GM19193 (cell line): ENCODE data around the gene C1orf216.

Experiments
- POLR2A ChIP-seq: IDR thresholded peaks from 4 replicates; pipeline ENCODE4 v1.6.1; 2011; ENCODE audit not compliant: insufficient read depth, insufficient read length; ENCODE audit errors: extremely low read depth

Gene C1orf216

DNA sequence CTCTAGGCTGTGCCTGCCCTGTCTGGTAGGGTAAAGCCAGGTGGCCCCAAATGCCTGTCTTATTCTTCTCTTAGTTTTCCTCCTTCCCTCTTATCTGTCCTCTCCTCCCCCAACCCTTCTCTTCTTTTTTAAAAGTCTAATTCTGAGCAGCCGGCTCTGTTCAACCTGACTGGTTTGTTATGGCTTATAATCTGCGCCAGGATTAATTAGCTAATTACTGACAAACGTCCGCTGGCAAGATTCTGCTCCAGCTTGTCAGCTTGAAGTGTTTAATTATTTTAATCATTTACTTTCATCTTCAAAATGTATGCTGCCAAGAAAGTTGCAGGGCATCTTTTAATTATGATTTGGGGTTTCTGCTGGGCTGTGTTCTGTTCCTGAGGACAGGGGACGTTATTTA lies 50.2 kb downstream of the C1orf216 start:
- no peak for TF ChIP-seq POLR2A

DNA sequence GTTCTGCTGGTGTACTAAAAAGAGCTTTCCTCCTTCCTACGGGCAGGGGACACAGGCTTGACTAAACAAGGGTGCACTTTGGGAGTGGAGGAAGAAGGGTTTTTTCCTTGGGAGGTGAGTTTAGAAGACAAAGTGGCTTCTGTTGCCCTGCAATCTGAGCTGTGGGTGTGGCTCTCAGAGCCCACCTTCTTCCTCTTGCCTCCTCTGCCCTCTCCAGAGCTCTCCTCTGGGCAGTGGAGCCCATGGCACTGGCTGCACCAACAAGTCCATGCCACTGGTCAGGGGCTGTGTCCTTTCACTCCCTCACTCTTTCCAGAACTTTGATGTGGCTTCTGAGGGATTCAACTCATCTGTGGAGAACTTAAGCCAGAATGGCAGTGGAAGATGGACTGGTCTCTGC lies 51.8 kb downstream of the C1orf216 start:
- TF ChIP-seq POLR2A: no peak

DNA sequence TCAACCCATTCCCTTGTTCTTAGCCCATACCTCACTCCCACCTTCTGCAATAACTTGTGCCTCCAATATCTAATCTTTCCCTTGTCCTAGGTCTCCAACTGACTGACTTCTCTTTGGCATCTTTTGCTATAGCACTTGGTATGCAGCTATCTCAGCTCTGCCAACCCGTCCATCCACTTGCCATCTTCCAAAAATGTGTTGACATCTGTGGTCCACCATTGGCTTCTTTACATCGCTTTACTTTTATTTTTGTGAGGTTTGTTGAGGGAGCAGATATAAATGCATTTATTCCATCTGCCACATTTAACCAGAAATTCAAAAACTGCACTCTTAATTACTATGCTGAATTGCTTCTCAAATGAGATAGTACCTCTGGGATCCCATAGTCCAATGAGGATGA lies 52.5 kb downstream of the C1orf216 start:
- no peak for TF ChIP-seq POLR2A
